HG03442 (cell line): ENCODE results near the gene HYPK.
A peak's percentile ranks its signal among the peaks of the same experiment; 100 is the strongest.

Source experiments
- ATAC-seq: cut with Tn5 transposase; IDR thresholded peaks from one replicate; pipeline ENCODE4 v1.9.1; 2021; ENCODE audit warnings: mild to moderate bottlenecking, moderate library complexity; ENCODE audit not compliant: unreplicated experiment

Gene HYPK

GRCh38 chr15:43800286-43801141, at the start of gene HYPK:
Gene HYPK (plus strand): TSS chr15:43800599. CDS start chr15:43800623, 24 bp downstream.
- peak; percentile 88 for ATAC-seq

DNA sequence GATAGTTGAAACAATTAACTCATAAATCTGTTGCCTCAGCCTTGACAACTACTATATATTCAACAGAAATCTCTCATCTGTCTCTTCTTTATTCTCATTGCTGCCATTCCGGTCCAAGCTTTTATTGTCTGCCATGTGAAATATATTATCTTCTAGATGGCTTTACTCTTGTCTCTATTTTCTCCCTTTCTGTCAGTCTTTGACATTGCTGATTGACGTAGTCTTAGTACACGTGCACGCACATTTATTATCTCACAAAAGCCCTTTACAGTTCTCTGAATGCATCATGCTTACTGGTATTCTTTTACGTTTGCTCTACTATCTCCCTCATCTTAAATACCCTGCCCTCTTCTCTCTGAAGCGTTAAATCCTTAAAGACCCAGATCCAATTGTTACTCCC, 48.5 kb upstream of the HYPK start:
- no peak for ATAC-seq

DNA sequence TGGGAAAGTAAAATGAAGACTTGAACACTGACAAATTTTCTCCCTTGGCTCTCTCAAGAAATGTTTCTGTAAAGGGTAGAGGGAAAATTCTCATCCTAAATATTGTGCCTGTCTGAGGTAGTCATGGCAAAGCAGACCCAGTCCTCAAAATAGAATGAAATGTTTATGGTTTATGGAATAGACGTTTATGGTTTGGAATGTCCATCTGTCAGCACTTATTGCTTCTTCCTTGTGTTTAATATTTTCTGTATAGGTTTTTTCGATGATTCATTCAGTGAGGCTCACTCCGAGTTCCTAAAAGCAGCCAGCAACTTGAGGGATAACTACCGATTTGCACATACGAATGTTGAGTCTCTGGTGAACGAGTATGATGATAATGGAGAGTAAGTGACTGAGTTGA, 37.6 kb upstream of the HYPK start:
- no peak for ATAC-seq

- no peak for ATAC-seq
Measured at GRCh38 chr15:43763819-43764446, 36.5 kb upstream of the HYPK start.

DNA sequence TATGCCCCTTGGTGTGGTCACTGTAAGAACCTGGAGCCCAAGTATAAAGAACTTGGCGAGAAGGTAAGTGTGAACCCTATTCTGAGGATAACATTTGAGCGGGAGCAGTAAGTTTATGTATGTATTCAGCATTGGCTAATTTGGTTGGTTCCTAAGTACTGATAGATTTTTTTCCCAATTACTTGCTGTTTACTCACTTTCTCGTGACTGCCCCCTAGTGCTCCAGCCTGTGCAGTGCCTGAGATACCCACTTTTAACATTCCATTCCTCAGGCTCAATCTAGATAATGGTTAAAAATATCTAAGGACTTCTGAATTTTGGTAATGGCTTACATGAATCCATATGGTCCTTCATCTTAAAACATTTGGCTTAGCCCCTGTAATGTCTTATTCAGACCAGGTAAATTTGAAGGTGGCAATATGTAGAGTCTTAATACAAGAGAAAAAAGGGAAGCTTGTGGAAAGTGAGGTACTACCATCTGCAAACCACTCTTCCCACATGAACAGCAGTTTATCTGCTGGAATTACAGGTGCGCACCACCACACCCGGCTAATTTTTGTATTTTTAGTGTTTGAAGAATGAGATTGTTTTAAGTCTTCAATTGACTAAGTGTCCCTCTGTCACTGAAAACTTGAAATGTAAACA, 30.7 kb upstream of the HYPK start:
- ATAC-seq, result no peak

GRCh38 chr15:43771816-43772215, 28.6 kb upstream of the HYPK start:
- no peak for ATAC-seq

DNA sequence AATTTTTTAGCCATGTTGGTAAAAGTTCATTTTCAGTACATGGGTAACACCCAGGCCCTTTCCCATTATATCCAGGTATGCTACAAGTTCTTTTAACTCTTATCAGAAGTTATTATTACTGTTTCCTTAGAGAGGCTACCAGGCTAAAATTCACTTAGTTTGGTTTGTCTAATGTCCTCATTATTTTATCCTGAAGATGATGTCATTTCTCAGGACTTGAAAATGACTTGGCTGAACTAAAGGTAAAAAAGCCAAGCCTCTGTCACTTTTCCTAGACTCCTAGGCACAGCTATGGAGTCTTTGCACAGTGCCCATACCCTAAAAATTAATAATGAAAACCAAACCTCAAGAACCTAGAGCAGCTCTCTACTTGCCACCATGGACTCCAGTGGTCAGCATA, 27.8 kb upstream of the HYPK start:
- ATAC-seq, result no peak

DNA sequence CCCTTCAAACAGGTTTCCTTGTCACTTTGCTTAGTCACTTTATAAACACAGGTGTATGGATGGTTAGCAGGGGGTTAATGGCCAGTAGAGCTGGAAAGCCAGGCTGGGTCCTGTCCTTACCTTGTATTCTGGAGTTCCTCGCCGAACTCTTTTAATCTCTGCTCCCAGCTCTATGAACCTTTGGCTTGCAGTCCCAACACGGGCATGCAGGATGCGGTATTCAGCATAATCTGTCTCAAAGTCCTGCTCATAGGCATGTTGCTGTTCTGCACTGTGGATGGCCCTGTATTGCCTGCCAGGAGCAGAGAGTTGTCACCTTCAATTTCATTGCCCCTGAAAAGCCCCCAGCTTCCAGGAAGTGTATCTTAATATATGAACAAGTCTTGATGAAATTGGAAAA, 26.3 kb upstream of the HYPK start:
- ATAC-seq, result no peak

GRCh38 chr15:43775411-43775965, 24.9 kb upstream of the HYPK start:
- ATAC-seq, result no peak

GRCh38 chr15:43776101-43776717, 24.2 kb upstream of the HYPK start:
- peak; percentile 47 for ATAC-seq

DNA sequence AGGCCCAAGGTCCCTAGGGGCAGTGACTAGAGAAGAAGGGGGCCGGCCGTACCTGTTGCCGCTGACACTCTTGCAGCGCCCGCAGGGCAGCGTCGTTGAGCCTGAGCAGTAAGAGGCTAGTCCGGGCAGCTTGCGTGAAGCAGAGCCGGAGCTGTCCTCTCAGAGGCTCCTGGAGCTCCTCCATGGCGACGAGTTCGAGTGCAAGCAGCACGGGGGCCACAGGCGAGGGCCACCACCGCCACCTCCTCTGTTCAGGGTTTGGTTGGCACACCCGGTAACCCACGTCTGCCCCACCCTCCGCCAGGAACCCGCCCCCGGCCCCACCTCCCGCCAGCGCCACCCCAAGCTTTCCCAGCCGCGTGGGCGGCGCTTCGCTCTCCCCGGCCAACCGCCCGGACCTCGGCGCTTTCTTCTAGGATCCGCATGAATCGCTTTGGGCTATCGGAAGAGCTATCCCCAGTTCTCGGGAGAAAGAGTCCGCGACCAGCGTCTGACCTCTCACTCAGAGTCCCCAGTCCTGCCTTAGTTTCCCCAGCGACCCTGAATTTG, 23.6 kb upstream of the HYPK start, which contains the start of gene ELL3:
Gene ELL3 (minus strand): TSS at position 249 of the 549 bp plus-strand sequence. CDS start 65 bp downstream, at position 184.
- peak; percentile 29 for ATAC-seq

DNA sequence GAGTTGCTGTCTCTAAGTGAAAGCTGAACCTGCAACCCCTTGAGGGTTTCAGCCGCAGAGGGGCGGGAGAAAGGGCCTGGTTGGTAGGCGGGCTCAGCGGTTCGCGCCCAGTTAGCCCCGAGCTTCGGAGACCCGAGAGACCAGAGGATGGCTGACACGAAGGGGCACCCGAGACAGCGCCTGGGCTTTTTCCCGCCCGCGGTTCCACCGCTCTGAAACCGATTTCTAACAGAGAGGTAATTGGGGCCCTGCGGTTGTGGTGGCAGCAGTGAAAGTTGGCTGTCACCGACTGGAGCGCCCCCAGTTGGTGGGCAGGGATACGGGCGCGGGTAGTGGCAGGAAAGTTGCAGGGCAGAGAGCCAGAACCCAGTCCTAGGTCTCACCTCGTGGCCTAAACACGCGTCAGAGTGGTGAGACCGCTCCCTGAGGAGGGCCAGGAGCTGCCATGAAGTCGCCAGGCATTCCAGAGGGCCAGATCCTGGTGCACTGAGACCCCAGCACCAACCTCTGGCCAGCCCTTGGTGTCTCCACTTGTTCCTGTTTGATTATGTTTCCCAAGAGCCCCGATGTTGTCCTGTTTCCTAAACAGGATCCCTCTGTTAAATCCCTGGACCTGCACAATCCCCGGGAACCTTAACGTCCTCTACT, 23.0 kb upstream of the HYPK start:
- peak; percentile 49 for ATAC-seq

DNA sequence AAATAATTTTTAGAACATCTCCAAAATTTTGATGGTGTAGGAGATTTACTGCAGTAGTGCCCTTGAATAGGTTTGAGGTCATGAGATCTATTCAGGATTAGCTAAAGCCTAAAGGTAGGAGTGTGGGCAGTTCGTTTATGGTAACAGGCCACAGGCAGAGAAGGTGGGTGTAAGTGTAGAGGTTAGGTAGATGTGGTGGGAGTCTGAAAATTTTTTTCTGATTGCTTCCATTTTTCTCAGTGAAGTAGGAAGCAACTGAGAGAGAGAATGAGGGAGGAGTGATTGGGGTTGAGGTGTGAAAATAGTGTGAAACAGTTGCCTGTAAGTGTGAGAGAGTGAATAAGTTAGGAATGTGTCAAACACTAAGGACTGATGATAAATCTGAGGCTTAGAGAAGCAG, 21.4 kb upstream of the HYPK start:
- ATAC-seq, result no peak

DNA sequence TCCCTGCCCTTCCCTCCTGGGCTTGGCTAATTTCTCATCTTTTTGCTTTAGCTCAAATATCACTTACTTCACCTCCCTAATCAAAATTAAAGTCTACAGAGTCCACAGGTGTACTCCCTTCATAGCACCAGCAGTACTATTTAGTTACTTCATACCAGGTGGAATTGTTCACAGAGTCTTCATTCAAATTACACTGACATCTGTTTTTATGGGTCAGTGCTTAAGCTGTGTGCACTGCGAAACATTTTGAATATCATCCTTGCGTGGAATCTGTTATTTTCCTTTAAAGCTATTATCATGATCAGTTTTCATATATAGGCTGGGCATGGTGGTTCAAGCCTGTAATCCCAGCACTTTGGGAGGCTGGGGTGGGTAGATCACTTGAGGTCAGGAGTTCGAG, 11.0 kb upstream of the HYPK start:
- ATAC-seq, result no peak

- peak; percentile 87 for ATAC-seq
Measured at GRCh38 chr15:43791993-43792760, 8.2 kb upstream of the HYPK start, which contains the start of gene SERF2. Gene SERF2 (plus strand): TSS chr15:43792320. CDS start chr15:43792377, 57 bp downstream.

DNA sequence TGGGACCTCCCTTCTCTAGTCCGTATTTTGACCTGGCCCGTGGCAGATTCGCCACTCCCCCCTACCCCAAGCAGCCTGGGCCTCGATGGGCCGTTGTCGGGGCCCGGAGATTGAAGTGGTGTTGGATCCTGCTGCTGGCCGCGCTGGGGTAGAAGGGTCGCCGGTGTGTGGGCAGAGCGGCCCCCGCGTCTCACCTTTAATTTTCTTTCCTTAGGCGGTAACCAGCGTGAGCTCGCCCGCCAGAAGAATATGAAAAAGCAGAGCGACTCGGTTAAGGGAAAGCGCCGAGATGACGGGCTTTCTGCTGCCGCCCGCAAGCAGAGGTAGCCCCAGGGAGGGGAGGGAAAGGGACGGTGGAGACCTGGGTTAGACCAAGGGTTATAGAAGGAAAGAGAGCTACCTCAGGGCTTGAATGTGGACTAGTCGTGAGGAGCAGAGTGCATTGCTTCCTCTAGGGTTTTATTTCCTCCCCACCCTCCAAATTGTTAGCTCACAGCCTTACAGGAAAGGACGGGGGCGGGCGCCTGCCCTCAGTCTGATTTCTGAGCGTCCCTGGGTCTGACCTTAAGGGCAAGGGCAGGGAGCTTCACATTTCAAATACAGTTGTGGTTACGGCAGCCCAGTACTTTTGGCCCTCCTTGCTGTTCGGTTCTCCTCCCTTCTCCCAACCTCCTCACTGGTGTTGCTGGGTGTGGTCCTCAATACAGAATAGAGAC, 7.5 kb upstream of the HYPK start:
- no peak for ATAC-seq

DNA sequence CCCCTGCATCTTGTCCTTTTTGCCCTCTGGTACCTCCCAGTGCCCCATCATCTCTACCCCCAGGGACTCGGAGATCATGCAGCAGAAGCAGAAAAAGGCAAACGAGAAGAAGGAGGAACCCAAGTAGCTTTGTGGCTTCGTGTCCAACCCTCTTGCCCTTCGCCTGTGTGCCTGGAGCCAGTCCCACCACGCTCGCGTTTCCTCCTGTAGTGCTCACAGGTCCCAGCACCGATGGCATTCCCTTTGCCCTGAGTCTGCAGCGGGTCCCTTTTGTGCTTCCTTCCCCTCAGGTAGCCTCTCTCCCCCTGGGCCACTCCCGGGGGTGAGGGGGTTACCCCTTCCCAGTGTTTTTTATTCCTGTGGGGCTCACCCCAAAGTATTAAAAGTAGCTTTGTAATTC, 6.8 kb upstream of the HYPK start:
- ATAC-seq, result no peak

DNA sequence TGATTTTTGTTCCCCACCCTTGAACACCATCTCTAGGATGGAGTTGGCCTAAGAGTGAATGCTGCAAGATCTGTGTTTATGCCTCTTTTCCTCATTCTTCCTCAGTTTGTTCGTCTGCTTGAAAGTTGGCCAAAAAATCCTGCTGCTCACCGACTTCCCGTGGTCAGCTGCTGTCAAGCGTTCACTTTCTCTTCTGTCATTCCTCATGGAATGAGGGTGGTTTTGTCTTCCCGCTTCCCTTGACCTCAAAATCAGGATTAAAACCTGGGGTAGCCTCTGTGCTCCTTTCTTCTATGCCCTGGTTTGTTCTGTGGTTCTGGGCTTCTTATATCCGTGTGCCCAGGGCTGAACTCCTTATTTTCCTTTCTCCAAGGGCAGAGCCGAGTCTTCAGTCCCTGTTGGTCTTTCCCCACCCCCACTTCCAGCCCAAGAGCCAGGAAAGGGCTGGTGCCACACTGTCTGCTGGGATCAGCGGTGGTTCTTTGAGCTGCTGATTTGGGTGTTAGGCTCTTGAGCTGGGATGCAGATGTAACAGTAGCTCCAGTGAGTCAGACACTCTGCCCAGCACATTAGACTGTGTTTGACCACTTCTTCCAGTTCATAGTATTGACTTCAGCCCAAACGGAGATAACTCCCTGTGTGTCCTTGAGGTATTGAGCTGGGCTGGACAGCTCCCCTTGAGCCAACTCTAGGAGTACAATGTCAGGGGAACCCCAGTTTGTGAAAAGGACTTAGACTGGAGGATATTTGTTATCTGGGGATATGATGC, 5.9 kb upstream of the HYPK start:
- ATAC-seq, result no peak
